Islet of Langerhans (tissue), 1 donor: ENCODE measurements around the gene ZSCAN5B.
A peak's percentile ranks its signal among the peaks of the same experiment; 100 is the strongest.

ENCODE experiments used
- FAIRE-seq: peaks from one replicate; lab custom pipeline; 2011; peaks lifted over from hg19 to GRCh38; lab: Jason Lieb, UNC

The ZSCAN5B gene

DNA sequence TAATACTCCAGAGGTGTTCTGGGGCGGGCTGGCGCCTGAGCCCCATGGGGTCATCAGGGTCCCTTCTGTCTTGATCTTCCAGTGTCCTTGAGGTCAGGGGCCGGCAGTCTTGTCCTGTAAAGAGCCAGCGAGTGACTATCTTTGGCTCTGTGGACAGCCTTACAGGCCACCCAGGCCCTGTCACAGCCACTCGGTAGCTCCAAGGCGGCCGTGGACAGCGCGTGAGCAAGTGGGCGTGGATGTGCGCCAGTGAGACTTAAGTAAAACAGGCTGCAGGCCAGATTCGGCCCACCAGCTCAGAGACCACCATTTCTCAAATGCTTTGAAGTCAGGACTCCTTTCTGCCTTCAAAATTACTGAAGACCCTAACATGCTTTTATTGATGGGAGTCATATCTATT is 52.8 kb downstream of the ZSCAN5B start:
- FAIRE-seq, result no peak

- FAIRE-seq, result no peak
These were observed 53.2 kb downstream of the ZSCAN5B start for GRCh38 chr19:56144376-56144775.

DNA sequence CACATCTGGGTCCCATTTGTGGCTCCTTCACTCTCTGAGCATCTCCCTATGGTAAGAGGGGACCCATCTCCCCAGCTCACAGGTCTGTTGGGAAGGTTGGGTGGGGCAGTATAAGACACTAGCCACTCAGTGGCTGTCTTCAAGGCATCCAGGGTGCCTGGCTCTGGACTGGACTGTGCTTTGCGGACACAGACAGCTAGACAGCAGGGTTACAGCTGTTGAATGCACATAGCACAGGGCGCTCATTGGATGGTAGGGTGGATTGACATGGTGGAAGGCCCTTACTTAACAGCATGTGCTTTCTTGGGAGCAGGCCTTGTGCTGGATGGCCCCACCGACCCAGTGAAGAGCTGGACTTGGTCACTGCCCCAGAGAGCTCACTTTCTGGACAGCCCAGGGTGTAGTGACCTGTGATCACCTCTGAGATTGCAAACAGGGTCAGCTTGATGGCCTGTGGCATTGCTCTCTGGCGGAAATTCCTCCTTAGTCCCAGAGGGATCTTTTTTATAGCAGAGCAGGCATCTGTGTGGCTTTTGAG is 54.6 kb downstream of the ZSCAN5B start:
- FAIRE-seq, result no peak

DNA sequence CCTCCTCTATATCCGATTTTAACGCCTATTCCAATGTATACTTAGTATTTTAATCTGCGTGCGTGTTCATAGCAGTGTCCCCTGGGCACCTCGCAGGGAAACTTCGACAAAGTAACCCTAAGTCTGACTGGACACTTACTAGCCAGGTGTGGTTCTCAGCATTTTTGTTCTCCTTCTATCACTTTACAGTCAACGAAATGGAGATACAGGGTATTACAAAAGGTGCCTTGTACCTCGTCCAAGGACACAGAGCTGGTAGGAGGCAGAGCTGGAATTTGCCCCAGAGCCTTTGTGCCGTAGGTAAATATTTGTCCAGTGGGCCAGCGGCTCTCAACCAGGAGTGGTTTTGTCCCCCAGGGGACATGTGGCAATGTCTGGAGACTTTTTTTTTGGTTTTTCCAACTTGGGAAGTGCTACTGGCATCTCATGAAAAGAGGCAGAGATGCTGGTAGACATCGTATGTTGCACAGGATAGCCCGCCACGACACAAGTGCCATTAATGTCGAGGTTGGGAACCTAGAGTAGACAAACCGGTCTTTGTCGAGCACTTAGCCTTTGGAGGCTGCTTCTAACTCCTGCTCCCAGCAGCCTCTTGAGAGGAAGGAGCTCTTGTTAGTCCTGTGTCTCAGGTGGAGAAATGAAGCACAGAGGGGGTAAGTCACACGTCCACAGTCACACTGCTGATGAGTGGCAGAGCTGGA is 55.3 kb downstream of the ZSCAN5B start:
- no peak for FAIRE-seq

GRCh38 chr19:56141417-56141993 is 56.1 kb downstream of the ZSCAN5B start:
- no peak for FAIRE-seq

DNA sequence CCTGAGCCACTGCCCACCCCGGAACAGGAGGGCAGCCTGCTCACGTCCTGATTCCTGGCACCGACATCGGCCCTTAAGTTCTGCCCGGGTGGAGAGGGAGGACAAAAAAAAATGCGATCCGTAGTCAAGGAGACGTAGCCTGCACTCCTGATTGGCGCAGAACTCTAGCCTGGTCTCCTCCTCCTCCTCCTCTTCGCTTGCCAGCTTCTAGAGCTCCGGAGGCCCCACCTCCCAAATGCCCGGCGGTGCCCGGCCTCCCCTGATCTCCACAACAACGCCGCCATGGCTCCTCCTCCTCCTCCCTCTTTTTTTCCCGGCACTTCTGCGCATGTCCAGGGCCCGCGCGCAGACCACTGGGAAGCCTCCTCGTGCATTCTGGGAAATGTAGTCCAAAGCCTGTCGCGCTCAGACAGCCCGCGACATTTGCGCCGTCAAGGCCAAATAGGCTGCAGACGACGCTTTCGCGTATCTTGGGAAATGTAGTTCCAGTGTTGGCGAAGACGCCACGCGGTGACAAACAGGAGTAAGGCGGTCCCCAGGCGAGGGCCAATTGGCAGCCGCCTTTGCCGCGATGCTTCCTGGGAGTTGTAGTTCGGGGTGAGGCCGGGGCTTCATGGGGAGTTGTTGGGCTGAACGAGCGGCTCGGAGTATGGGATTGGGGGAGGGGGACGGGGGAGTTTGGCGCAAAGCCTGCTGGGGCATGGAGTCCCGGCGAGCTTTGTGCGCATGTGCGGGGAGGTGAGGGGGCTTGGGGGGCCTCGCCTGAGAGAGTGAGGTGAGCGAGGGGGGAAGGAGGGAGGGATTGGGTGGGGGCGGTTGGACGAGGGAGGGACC is 56.8 kb downstream of the ZSCAN5B start, which contains the start of gene ZNF444:
Gene ZNF444, plus strand, starts transcription at position 705 of the 834 bp plus-strand sequence. CDS start 5,625 bp downstream, outside the sequence.
- peak; percentile 80 for FAIRE-seq

DNA sequence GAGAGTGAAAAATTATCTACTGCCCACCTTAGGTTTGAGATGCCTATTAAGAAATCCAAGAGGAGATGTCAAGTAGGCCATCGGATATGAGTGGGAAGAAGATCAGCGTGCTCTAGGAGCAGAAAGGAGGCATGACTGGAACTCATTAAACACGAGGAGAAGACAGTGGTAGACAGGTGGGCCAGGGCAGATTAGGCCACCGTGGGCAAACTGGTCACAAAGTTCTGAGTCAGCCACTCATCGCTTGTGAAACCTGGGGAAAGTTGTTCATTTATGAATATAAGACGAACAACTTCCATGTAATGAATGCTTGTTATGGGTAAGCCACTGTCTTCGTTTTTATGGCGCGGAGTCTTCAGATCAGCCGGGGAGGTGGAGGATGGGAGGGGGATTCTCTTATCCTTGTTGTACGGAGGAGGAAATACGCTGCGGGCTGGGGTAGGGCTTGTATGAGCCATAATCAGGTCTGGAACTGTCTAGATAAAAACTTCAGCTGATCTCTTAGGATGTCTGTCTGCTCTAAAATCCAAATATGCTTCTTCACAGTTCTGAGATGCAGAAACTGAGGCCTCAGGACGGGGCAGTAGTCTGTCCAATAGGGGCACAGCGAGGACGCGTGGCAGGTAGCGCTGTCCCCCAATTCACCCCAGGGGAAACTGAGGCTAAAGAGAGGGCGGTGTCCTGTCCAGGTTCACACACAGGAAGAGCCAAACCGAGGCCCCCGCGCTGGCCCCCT is 57.6 kb downstream of the ZSCAN5B start:
- no peak for FAIRE-seq
